CD4-positive, CD25-positive, alpha-beta regulatory T cell (primary cell): ENCODE data around the gene AGK. TPM values are rescaled to one million over a fixed set of nuclear protein-coding genes. Genes with fewer than 3 reads are reported as not detected.

ENCODE experiments used
- ATAC-seq, 2 donors: fragments of 150-1000 bp; cut with Tn5 transposase; one replicate each; pipeline ENCODE4 v1.10.0; 2021; ENCODE audit warnings: low read depth in 2 of 2, moderate number of reproducible peaks in 2 of 2, moderate library complexity in 1 of 2
- DNase-seq, 3 donors: peaks; one replicate each; pipeline versions ENCODE4 v3.0.0 to v3.0.0-alpha.2; 2012 to 2022; ENCODE audit warnings: mixed read lengths in 1 of 3
- H3K27ac ChIP-seq: one replicate; pipeline ENCODE4 v1.7.0; 2013; ENCODE audit warnings: mild to moderate bottlenecking, low read length; ENCODE audit not compliant: insufficient read depth, poor library complexity, severe bottlenecking
- H3K27me3 ChIP-seq: one replicate; pipeline ENCODE4 v1.7.0; 2013; ENCODE audit warnings: low read length; ENCODE audit not compliant: control insufficient read depth, insufficient read depth
- H3K36me3 ChIP-seq: one replicate; pipeline ENCODE4 v1.7.0; 2013; ENCODE audit warnings: mild to moderate bottlenecking, low read length, moderate library complexity; ENCODE audit not compliant: control insufficient read depth, insufficient read depth
- H3K4me1 ChIP-seq: 2 replicates; pipeline ENCODE4 v1.7.0; 2013; ENCODE audit warnings: mild to moderate bottlenecking, low read length; ENCODE audit not compliant: insufficient read depth, control insufficient read depth, poor library complexity, severe bottlenecking
- H3K4me3 ChIP-seq: one replicate; pipeline ENCODE4 v1.7.0; 2013; ENCODE audit warnings: low read depth, mild to moderate bottlenecking, low read length, moderate library complexity
- H3K9me3 ChIP-seq, 2 experiments: 1 replicate in 1 of 2; 2 replicates in 1 of 2; pipeline ENCODE4 v1.7.0; 2013; ENCODE audit warnings: low read length in 2 of 2, mild to moderate bottlenecking in 1 of 2, moderate library complexity in 1 of 2; ENCODE audit not compliant: control insufficient read depth in 2 of 2
- H3K27ac Mint-ChIP-seq, 3 donors: one replicate each; pipeline ENCODE4 v1.8.0; 2020 to 2022; ENCODE audit warnings: mild to moderate bottlenecking in 3 of 3, mixed read lengths in 3 of 3, moderate library complexity in 2 of 3
- H3K27me3 Mint-ChIP-seq: one replicate; pipeline ENCODE4 v1.8.0; 2022; ENCODE audit warnings: mild to moderate bottlenecking, mixed read lengths
- H3K36me3 Mint-ChIP-seq: one replicate; pipeline ENCODE4 v1.8.0; 2020; ENCODE audit warnings: mixed read lengths
- H3K4me1 Mint-ChIP-seq, 4 donors: one replicate each; pipeline ENCODE4 v1.8.0; 2020 to 2022; ENCODE audit warnings: mixed read lengths in 4 of 4, mild to moderate bottlenecking in 1 of 4
- H3K4me3 Mint-ChIP-seq, 4 donors: one replicate each; pipeline ENCODE4 v1.8.0; 2020 to 2022; ENCODE audit warnings: mild to moderate bottlenecking in 4 of 4, mixed read lengths in 4 of 4, moderate library complexity in 3 of 4
- H3K9me3 Mint-ChIP-seq, 7 donors: one replicate each; pipeline ENCODE4 v1.8.0; 2020 to 2022; ENCODE audit warnings: mixed read lengths in 7 of 7, mild to moderate bottlenecking in 3 of 7, moderate library complexity in 2 of 7
- polyA plus RNA-seq, 4 donors: library from polyadenylated mRNA; unstranded; fragments of 300-500 nt; fragmentation: Illumina TruSeq; gene quantifications; one replicate each; pipeline ENCODE4 v1.2.3, GENCODE V29; 2021
- total RNA-seq: library from RNA; stranded (reverse); gene quantifications from one replicate; pipeline ENCODE4 v1.2.3, GENCODE V29; 2022

The AGK gene
- total and polyA plus RNA-seq, 5 donors from 2014 or later: 28.6 to 38.1 (median 35.1) TPM

DNA sequence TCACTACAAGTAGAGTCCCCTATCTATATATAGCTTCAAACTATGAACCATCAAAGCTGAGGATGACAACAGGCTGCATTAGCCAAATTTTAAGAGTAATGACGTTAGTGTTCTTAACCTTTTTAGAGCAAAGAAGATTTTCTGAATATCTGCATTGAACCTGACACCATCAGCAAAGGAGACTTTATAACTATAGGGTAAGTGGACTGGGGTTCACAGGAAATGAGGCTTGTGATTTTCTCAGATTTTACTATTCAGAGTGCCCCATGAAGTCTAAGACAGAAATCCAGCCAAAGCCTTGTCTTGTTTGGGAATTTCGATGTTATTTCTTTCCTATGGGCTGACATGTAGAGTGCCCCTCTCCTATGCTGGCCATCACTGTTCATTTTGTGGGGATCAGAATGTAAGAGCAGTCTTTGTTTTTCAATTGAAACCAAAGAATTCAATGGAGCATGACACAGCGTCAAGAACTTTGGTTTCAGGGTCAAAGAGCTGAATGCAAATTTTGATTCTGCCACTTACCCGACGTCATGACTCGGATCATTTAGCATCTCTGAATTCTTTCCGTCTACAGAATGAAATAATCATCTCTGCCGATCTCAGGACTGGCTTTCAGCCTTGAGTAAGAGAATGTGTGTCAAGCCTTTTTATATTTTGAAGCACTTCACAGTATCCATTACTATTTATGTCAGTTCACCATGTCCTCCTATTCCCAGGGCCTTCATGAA is 98.1 kb downstream of the AGK start:
- DNase-seq: no peak
- H3K27ac ChIP-seq: no peak overlapping the region
- no peaks in the 10 kb centered on the region for H3K9me3 ChIP-seq
- H3K36me3 Mint-ChIP-seq: peaks cover 15% of the 10 kb centered on the region
- ATAC-seq: no peak
- peaks cover 31% of the 10 kb centered on the region for H3K36me3 ChIP-seq
- peaks cover 3 to 6% (median 4%) of the 10 kb centered on the region in 4 donors for H3K4me1 Mint-ChIP-seq
- H3K4me3 Mint-ChIP-seq: no peak overlapping the region
- no peak overlapping the region for H3K4me3 ChIP-seq
- H3K4me1 ChIP-seq: no peaks in the 10 kb centered on the region
- peak overlapping the region in 2 of 3 donors; percentile 9 to 63 for H3K27ac Mint-ChIP-seq
- no peaks in the 10 kb centered on the region for H3K27me3 Mint-ChIP-seq
- H3K27me3 ChIP-seq: no peaks in the 10 kb centered on the region
- no peaks in the 10 kb centered on the region for H3K9me3 Mint-ChIP-seq

DNA sequence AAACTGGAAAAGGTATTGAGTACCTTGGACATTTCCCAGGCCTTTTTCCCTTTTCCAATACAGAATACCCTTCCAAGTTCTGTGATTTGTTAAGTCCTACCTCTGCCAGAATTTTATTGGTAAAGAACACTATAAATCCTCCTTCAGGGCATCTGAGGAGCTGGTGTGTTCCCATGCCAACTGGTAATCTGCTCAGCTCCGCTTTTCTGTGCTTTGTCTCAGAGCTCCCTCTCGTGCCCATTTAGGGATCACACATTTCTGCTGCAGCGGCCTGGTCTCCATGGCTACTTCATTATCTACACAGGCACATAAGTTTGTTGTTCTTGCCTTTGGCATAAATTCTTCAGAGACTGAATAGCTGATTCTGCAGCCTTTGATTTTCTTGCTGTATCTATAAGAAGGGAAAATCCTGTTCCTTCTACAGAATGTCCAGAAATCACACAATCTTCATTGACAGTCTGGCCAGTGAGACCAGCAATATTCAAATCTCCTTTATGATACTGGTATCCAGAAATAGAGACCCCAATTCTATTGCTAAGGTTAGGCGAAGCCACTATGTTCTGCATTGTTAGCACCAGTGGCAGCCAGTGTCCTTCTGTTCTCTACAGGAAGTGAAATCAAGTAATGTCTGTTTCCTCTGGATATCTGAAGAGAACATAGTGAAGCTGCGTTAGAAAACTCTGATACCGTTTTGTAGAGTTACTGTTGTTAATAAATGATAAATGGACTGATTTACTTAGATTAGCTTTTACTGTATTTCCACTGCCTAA is 98.8 kb downstream of the AGK start:
- H3K27me3 Mint-ChIP-seq: no peaks in the 10 kb centered on the region
- H3K36me3 Mint-ChIP-seq: peaks cover 15% of the 10 kb centered on the region
- H3K4me3 ChIP-seq: no peak overlapping the region
- peaks cover 34% of the 10 kb centered on the region for H3K36me3 ChIP-seq
- peak overlapping the region in 2 of 3 donors; percentile 9 to 63 for H3K27ac Mint-ChIP-seq
- H3K9me3 ChIP-seq: no peaks in the 10 kb centered on the region
- no peaks in the 10 kb centered on the region for H3K4me1 ChIP-seq
- no peaks in the 10 kb centered on the region for H3K9me3 Mint-ChIP-seq
- peaks cover 6 to 10% (median 8%) of the 10 kb centered on the region in 4 donors for H3K4me1 Mint-ChIP-seq
- no peak for ATAC-seq
- DNase-seq: peak in 1 of 3 donors; percentile 48
- H3K27me3 ChIP-seq: no peaks in the 10 kb centered on the region
- H3K4me3 Mint-ChIP-seq: no peak overlapping the region
- H3K27ac ChIP-seq: no peak overlapping the region

DNA sequence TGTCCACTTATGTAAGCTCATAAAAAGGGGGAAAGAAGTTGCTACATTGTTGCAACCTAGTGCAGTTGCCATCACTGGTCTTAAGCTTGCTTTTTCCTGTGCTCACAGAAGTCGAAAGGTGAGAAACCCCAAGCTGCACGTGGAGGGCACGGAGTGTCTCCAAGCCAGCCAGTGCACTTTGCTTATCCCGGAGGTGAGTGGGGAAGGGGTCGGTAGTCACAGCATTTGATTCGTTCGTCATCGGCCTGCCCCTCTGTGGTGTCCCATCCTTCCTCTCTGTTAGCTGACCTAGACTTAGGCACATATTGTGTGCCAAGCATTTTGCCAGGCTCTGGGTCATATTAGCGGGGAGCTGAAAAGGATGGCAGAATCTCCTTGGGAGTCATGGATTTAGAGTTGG is 100.2 kb downstream of the AGK start:
- H3K36me3 Mint-ChIP-seq: peaks cover 11% of the 10 kb centered on the region
- no peaks in the 10 kb centered on the region for H3K4me1 ChIP-seq
- H3K4me3 Mint-ChIP-seq: no peak overlapping the region
- H3K27me3 ChIP-seq: no peaks in the 10 kb centered on the region
- ATAC-seq (no peak), DNase-seq (no peak)
- H3K4me3 ChIP-seq: no peak overlapping the region
- H3K27me3 Mint-ChIP-seq: no peaks in the 10 kb centered on the region
- H3K9me3 Mint-ChIP-seq: no peaks in the 10 kb centered on the region
- peak overlapping the region in 1 of 3 donors; percentile 51 for H3K27ac Mint-ChIP-seq
- no peaks in the 10 kb centered on the region for H3K9me3 ChIP-seq
- H3K27ac ChIP-seq: no peak overlapping the region
- peaks cover 6 to 10% (median 8%) of the 10 kb centered on the region in 4 donors for H3K4me1 Mint-ChIP-seq
- peaks cover 39% of the 10 kb centered on the region for H3K36me3 ChIP-seq

DNA sequence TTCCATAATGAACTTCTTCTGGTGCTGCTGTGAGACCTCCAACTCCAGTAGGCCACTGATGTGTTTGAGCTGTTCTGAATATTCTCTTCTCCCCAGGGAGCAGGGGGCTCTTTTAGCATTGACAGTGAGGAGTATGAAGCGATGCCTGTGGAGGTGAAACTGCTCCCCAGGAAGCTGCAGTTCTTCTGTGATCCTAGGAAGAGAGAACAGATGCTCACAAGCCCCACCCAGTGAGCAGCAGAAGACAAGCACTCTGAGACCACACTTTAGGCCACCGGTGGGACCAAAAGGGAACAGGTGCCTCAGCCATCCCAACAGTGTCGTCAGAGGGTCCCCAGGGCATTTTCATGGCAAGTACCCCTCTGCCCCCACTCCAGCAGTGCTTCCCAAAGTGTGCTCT is 101.5 kb downstream of the AGK start:
- Histone ChIP-seq H3K9me3 (no peaks in the 10 kb centered on the region), H3K27ac (no peak overlapping the region), H3K4me1 (no peaks in the 10 kb centered on the region), H3K4me3 (no peak overlapping the region), H3K36me3 (peaks cover 42% of the 10 kb centered on the region), H3K27me3 (no peaks in the 10 kb centered on the region)
- no peak overlapping the region for H3K4me3 Mint-ChIP-seq
- DNase-seq: no peak
- H3K4me1 Mint-ChIP-seq: peaks cover 4 to 10% (median 6%) of the 10 kb centered on the region in 4 donors
- H3K27me3 Mint-ChIP-seq: no peaks in the 10 kb centered on the region
- peak overlapping the region in 1 of 3 donors; percentile 48 for H3K27ac Mint-ChIP-seq
- no peak for ATAC-seq
- H3K36me3 Mint-ChIP-seq: peaks cover 16% of the 10 kb centered on the region
- no peaks in the 10 kb centered on the region for H3K9me3 Mint-ChIP-seq

DNA sequence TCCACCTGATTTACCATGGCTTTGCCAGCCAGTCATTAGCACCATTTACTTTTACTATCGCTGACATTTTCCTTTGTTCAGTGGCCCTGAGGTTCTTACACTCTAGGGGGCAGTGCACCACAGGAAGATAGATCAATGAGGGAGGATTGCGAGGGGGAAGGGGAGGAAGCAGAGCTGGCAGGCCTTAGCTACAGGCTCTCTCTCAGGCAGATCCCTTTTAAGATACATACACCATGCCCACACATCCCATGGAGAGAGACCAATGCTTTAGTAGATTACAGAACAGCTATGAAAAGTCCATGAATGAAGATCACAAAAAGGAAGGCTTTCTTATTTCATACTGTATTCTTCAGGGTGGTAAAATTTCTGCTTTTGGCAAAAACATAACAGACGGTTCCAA is 103.3 kb downstream of the AGK start:
- DNase-seq (peak; percentile 29 to 90 (median 72)), ATAC-seq (peak; percentile 87)
- H3K27ac ChIP-seq: peak overlapping the region; percentile 55
- H3K36me3 ChIP-seq: peaks cover 45% of the 10 kb centered on the region
- no peaks in the 10 kb centered on the region for H3K4me1 ChIP-seq
- Mint-ChIP-seq H3K27ac (peak overlapping the region in 2 of 3 donors; percentile 25 to 77), H3K36me3 (peaks cover 18% of the 10 kb centered on the region), H3K27me3 (no peaks in the 10 kb centered on the region), H3K9me3 (no peaks in the 10 kb centered on the region), H3K4me3 (no peak overlapping the region), H3K4me1 (peaks cover 4 to 10% (median 6%) of the 10 kb centered on the region in 4 donors)
- no peaks in the 10 kb centered on the region for H3K9me3 ChIP-seq
- no peaks in the 10 kb centered on the region for H3K27me3 ChIP-seq
- no peak overlapping the region for H3K4me3 ChIP-seq

DNA sequence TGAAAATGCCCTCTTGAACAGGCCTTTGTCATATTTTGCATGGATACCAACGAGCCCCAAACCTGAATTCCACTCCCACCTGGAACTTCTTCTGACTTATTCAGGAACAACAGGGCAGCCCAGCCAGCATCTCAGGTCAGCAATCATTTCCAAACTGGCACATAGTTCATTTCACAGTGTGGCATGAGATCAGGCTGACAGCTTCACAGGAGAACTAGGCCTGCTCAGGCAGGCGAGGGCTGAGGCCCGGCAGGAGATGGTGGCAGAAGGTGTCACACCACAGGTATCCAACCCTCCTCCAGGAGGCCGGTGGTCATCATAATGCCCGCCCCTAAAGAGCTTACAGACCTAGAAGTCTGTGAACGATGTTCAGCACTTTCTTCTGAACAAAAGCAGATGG is 108.3 kb downstream of the AGK start:
- Histone ChIP-seq H3K4me1 (no peaks in the 10 kb centered on the region), H3K36me3 (peaks cover 62% of the 10 kb centered on the region), H3K27ac (no peak overlapping the region), H3K9me3 (no peaks in the 10 kb centered on the region), H3K4me3 (no peak overlapping the region), H3K27me3 (no peaks in the 10 kb centered on the region)
- Mint-ChIP-seq H3K27me3 (no peaks in the 10 kb centered on the region), H3K4me3 (no peak overlapping the region), H3K36me3 (peaks cover 21% of the 10 kb centered on the region), H3K4me1 (peaks cover 0 to 18% (median 6%) of the 10 kb centered on the region in 4 donors), H3K9me3 (no peaks in the 10 kb centered on the region), H3K27ac (peak overlapping the region in 2 of 3 donors; percentile 67 to 74)
- DNase-seq (no peak), ATAC-seq (no peak)

DNA sequence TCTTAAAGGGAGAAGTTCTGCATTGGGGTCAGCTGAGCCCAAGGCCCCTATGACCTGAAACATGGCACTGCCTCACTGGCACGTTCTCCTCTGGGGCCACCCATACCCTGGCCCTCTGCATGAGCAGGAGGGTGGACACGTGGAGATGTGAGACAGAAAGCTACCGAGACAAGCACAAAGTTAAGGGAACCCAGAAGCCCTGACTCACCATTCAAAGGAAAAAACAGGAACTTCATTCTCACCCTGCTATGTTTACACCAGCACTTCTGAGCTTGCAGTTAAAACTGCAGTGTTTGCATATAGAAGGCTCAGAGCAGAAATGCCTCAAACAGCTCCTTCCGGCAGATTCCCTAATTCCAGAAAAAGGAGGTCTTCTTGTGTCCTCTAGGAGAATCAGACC is 109.0 kb downstream of the AGK start:
- DNase-seq: peak in 1 of 3 donors; percentile 58
- H3K4me1 Mint-ChIP-seq: peaks cover 0 to 15% (median 3%) of the 10 kb centered on the region in 4 donors
- Histone ChIP-seq H3K4me1 (no peaks in the 10 kb centered on the region), H3K27ac (no peak overlapping the region), H3K9me3 (no peaks in the 10 kb centered on the region), H3K27me3 (no peaks in the 10 kb centered on the region), H3K4me3 (no peak overlapping the region), H3K36me3 (peaks cover 65% of the 10 kb centered on the region)
- H3K9me3 Mint-ChIP-seq: no peaks in the 10 kb centered on the region
- ATAC-seq: peak in 1 of 2 donors; percentile 28
- H3K4me3 Mint-ChIP-seq: no peak overlapping the region
- peak overlapping the region; percentile 32 to 68 (median 67) for H3K27ac Mint-ChIP-seq
- H3K27me3 Mint-ChIP-seq: no peaks in the 10 kb centered on the region
- peaks cover 21% of the 10 kb centered on the region for H3K36me3 Mint-ChIP-seq
